Ascending aorta (tissue), 2 donors: Measurements from ENCODE around the gene PTPRN2. TPM values are rescaled to one million over a fixed set of nuclear protein-coding genes. Genes with fewer than 3 reads are reported as not detected.

Experiments
- DNase-seq, 2 donors: peaks; one replicate each; pipeline ENCODE4 v3.0.0-alpha.2; 2019; ENCODE audit warnings: low spot score in 2 of 2
- H3K27ac ChIP-seq, 2 donors: fragments of 200-600 bp; sonication (generic); one replicate each; pipeline ENCODE4 v1.5.1; 2016 to 2017; ENCODE audit warnings: mild to moderate bottlenecking in 1 of 2
- H3K27me3 ChIP-seq: fragments of 200-600 bp; sonication (generic); one replicate; pipeline ENCODE4 v1.5.1; 2017
- H3K36me3 ChIP-seq, 2 donors: fragments of 200-600 bp; sonication (generic); one replicate each; pipeline ENCODE4 v1.5.1; 2016
- H3K4me1 ChIP-seq, 2 donors: fragments of 200-600 bp; sonication (generic); one replicate each; pipeline ENCODE4 v1.5.1; 2016 to 2017; ENCODE audit warnings: mild to moderate bottlenecking in 1 of 2
- H3K4me3 ChIP-seq, 2 donors: fragments of 200-600 bp; sonication (generic); one replicate each; pipeline ENCODE4 v1.5.1; 2016 to 2017; ENCODE audit warnings: mild to moderate bottlenecking in 1 of 2
- H3K9me3 ChIP-seq, 2 donors: fragments of 200-600 bp; sonication (generic); one replicate each; pipeline ENCODE4 v1.5.1; 2016
- intact Hi-C: fragments of 100-400 bp; cut with DNase I; formaldehyde crosslinking; loops from one replicate; pipeline ENCODE4 v1.15.1; 2023
- total RNA-seq: library from RNA; depleted of rRNA; stranded (reverse); fragments of >200 nt; gene quantifications from one replicate; pipeline ENCODE4 v1.1.0, GENCODE V29; 2016
- TF ChIP-seq, protein P1 (sequence below), 3 experiments: fragments of 200-600 bp in 2 of 3; fragments of 450-650 bp in 1 of 3; sonication (generic) in 2 of 3; IDR thresholded peaks; one replicate each; pipeline ENCODE4 v1.5.1; 2016 to 2019; ENCODE audit warnings: antibody characterized with exemption in 3 of 3, mild to moderate bottlenecking in 1 of 3, moderate library complexity in 1 of 3

Gene PTPRN2
- total RNA-seq, 1 donor from 2014 or later = 7.3 TPM

DNA sequence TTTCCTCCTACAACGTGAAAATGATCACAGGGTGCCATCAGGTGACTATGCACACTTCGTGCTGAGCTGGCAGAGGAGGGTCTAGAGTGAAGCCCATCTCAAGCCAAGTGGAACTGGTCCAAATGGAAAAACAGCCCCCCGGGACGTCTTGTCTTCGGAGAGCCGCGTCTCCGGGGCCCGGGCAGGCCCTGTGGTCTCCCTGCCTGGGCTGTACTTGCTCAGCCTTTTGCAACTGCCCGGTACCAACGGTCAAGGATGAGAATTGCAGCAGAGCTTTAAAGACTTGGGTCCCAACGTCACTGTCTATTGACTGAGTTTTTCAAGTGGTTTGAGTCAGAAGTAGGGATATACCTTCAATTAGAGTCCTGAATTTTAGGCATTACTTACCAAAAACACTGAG is 315.5 kb downstream of the PTPRN2 start:
- Histone ChIP-seq H3K4me3 (no peak overlapping the region), H3K27me3 (no peaks in the 10 kb centered on the region), H3K27ac (no peak overlapping the region), H3K9me3 (no peaks in the 10 kb centered on the region), H3K4me1 (no peaks in the 10 kb centered on the region), H3K36me3 (no peaks in the 10 kb centered on the region)
- intact Hi-C loops = no loop called here
- TF ChIP-seq, protein P1, sequence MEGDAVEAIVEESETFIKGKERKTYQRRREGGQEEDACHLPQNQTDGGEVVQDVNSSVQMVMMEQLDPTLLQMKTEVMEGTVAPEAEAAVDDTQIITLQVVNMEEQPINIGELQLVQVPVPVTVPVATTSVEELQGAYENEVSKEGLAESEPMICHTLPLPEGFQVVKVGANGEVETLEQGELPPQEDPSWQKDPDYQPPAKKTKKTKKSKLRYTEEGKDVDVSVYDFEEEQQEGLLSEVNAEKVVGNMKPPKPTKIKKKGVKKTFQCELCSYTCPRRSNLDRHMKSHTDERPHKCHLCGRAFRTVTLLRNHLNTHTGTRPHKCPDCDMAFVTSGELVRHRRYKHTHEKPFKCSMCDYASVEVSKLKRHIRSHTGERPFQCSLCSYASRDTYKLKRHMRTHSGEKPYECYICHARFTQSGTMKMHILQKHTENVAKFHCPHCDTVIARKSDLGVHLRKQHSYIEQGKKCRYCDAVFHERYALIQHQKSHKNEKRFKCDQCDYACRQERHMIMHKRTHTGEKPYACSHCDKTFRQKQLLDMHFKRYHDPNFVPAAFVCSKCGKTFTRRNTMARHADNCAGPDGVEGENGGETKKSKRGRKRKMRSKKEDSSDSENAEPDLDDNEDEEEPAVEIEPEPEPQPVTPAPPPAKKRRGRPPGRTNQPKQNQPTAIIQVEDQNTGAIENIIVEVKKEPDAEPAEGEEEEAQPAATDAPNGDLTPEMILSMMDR (IDR thresholded peaks at IDR 0.05) = no peak
- DNase-seq = no peak

DNA sequence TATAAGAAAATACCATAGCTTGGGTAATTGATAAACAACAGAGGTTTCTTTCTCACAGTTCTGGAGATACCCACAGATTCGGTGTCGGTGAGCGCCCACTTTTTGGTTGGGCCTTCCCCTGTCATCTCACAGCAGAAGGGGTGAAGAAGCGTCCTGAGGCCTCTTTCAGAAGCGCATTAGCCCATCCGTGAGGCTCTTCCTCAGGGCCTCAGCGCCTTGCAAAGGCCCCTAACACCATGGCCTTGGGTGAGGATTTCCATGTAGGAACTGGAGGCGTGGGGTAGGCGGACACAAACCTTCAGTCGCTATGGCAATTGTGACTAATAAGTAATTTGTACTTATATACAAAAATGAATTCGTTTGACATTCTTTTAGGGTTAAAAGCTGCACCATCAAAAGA is 316.0 kb downstream of the PTPRN2 start:
- Histone ChIP-seq H3K4me1 (no peaks in the 10 kb centered on the region), H3K27me3 (no peaks in the 10 kb centered on the region), H3K4me3 (no peak overlapping the region), H3K9me3 (no peaks in the 10 kb centered on the region), H3K36me3 (no peaks in the 10 kb centered on the region), H3K27ac (no peak overlapping the region)
- no peak for DNase-seq
- intact Hi-C loops = no loop called here
- TF ChIP-seq, protein P1 (IDR thresholded peaks at IDR 0.05) = no peak

DNA sequence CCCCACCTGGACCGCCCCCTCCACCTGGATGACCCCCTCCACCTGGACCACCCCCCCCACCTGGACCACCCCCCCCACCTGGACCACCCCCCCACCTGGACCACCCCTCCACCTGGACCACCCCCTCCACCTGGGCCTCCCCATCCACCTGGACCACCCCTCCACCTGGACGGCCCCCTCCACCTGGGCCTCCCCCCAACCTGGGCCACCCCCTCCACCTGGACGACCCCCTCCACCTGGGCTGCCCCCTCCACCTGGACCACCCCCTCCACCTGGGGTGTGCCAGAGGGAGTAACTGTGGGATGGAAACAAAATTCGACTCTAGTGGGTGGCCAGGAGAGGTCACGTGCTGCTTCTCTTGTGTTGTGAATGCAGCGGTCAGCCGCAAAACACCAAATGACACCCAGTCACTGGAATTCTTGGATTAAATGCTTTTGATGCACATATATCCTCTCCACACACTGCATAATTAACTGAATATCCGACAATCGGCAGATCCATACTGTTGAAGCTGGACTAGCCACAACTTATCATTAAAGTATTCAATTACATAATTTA is 316.7 kb downstream of the PTPRN2 start:
- DNase-seq = no peak
- no peaks in the 10 kb centered on the region for H3K27me3 ChIP-seq
- intact Hi-C loops = no loop called here
- no peaks in the 10 kb centered on the region for H3K4me1 ChIP-seq
- no peak overlapping the region for H3K4me3 ChIP-seq
- H3K9me3 ChIP-seq = no peaks in the 10 kb centered on the region
- H3K36me3 ChIP-seq = no peaks in the 10 kb centered on the region
- TF ChIP-seq, protein P1 (IDR thresholded peaks at IDR 0.05) = no peak
- H3K27ac ChIP-seq = no peak overlapping the region

DNA sequence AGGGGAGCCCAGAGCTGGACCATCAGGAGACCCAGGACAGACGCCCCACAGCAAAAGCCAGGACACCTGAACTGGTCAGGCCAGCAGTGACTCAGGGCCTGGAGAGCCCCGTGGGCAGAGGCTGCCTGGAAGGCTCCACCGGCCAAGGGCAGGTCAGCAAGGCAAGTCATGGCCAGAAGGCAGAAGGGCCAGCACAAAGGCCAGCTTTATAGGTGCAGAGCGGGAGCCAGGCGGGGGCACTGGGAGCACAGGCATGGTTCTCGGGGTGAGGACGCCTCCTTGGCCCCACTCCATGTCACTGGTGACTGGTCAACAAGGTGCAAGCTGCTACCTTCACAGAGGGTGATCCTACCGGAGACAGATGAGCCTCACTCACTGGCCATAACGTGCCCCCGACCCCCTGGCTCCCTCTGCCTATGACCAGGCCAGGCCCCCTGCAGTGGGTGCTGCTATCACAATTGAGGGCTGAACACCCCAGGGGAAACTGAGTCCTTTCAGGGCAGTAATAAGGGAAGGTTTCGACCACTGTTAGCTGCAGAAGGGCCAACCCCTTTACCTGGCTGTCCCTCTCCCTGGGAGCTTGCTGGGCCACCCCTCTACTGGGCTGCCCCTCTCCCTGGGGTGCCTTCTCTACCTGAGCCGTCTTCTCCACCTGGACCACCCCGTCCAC is 317.4 kb downstream of the PTPRN2 start:
- DNase-seq = no peak
- intact Hi-C loops = no loop called here
- H3K4me3 ChIP-seq = no peak overlapping the region
- TF ChIP-seq, protein P1 (IDR thresholded peaks at IDR 0.05) = no peak
- no peaks in the 10 kb centered on the region for H3K36me3 ChIP-seq
- H3K4me1 ChIP-seq = no peaks in the 10 kb centered on the region
- no peaks in the 10 kb centered on the region for H3K27me3 ChIP-seq
- no peak overlapping the region for H3K27ac ChIP-seq
- H3K9me3 ChIP-seq = no peaks in the 10 kb centered on the region

DNA sequence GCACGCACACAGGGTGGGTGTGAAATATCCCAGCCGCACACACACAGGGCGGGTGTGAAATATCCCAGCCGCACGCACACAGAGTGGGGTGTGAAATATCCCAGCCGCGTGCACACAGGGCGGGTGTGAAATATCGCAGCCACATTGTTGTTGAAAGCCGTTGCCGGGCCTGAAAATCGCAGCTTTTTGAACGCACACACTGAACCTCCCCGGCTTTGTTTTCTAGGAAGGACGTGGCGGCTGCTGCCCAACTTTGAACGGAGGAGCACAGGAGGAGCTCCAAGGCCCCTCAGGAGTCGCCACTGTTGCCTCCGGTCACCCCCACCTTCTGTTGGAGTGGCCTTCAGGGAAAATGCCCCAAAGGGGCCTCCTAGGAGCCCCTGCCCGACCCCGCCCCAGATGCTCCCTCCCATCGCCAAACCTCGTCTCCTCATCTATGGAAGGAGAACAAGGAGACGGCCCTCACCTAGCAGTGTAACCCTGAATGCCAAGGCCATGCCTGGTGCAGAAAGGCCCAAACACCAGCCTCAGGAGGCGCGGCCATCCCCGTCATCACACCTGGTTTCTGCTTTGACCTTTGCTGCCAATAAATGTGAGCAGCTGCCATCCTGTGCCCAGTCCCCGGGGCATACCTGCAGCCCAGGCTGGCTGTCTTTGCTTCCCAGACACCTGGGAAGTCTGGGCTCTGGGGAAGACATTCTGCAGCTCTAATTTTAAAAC is 318.6 kb downstream of the PTPRN2 start:
- TF ChIP-seq, protein P1 (IDR thresholded peaks at IDR 0.05) = no peak
- no peaks in the 10 kb centered on the region for H3K27me3 ChIP-seq
- H3K9me3 ChIP-seq = no peaks in the 10 kb centered on the region
- no peaks in the 10 kb centered on the region for H3K36me3 ChIP-seq
- no peak overlapping the region for H3K4me3 ChIP-seq
- H3K4me1 ChIP-seq = no peaks in the 10 kb centered on the region
- H3K27ac ChIP-seq = no peak overlapping the region
- intact Hi-C loops = no loop called here
- no peak for DNase-seq
